SK-N-MC (cell line): ENCODE results near the gene MED1.

Experiments used
- EZH2 ChIP-seq: fragments of 200-600 bp; sonication (generic); IDR thresholded peaks from one replicate; pipeline ENCODE4 v1.6.1; 2017; ENCODE audit warnings: antibody characterized with exemption
- POLR2AphosphoS5 ChIP-seq: IDR thresholded peaks from 2 replicates; pipeline ENCODE4 v1.6.1; 2012; ENCODE audit warnings: mild to moderate bottlenecking, low read depth, low read length, borderline replicate concordance

- TF ChIP-seq EZH2 (no peak), POLR2AphosphoS5 (no peak)
These were observed 93.6 kb downstream of the MED1 start for GRCh38 chr17:39357488-39357887.
